Raji (cell line): Measurements from ENCODE around the gene CCNYL1.

ENCODE experiments used
- POLR2A ChIP-seq: IDR thresholded peaks from 2 replicates; pipeline ENCODE4 v1.6.1; 2011; ENCODE audit warnings: low read depth, low read length, control low read depth; ENCODE audit not compliant: insufficient read depth

The CCNYL1 gene

GRCh38 chr2:207768866-207769596 lies 57.6 kb downstream of the CCNYL1 start:
- no peak for TF ChIP-seq POLR2A

GRCh38 chr2:207770602-207771404 lies 59.4 kb downstream of the CCNYL1 start:
- no peak for TF ChIP-seq POLR2A

- no peak for TF ChIP-seq POLR2A
Observed at GRCh38 chr2:207771421-207771820, 60.0 kb downstream of the CCNYL1 start.

GRCh38 chr2:207772081-207772843 lies 60.8 kb downstream of the CCNYL1 start:
- TF ChIP-seq POLR2A = no peak

GRCh38 chr2:207772844-207773205 lies 61.4 kb downstream of the CCNYL1 start:
- TF ChIP-seq POLR2A = no peak

GRCh38 chr2:207775473-207775872 lies 64.0 kb downstream of the CCNYL1 start:
- no peak for TF ChIP-seq POLR2A

- TF ChIP-seq POLR2A = no peak
Observed at GRCh38 chr2:207777124-207777523, 65.7 kb downstream of the CCNYL1 start.

- TF ChIP-seq POLR2A = no peak
Observed at GRCh38 chr2:207778298-207778882, 67.0 kb downstream of the CCNYL1 start.

- no peak for TF ChIP-seq POLR2A
Observed at GRCh38 chr2:207779523-207779922, 68.1 kb downstream of the CCNYL1 start.

- no peak for TF ChIP-seq POLR2A
Observed at GRCh38 chr2:207782238-207783030, 71.0 kb downstream of the CCNYL1 start.

- no peak for TF ChIP-seq POLR2A
Observed at GRCh38 chr2:207783514-207783913, 72.1 kb downstream of the CCNYL1 start.

GRCh38 chr2:207784898-207785297 lies 73.5 kb downstream of the CCNYL1 start:
- TF ChIP-seq POLR2A = no peak

- TF ChIP-seq POLR2A = no peak
Observed at GRCh38 chr2:207787017-207787416, 75.6 kb downstream of the CCNYL1 start.

- no peak for TF ChIP-seq POLR2A
Observed at GRCh38 chr2:207787800-207788199, 76.4 kb downstream of the CCNYL1 start.
